IMR-90 (cell line): ENCODE measurements around the gene GTF2H3.

Source experiments
- NFE2L2 ChIP-seq: fragments of 150-350 bp; IDR thresholded peaks from 2 replicates; pipeline ENCODE4 v1.6.1; 2016; ENCODE audit warnings: low read depth, mild to moderate bottlenecking, low read length
- TF ChIP-seq, protein P1 (sequence below): conservative IDR thresholded peaks from 2 replicates; pipeline ENCODE4 v1.5.1; 2012; ENCODE audit warnings: mild to moderate bottlenecking, low read depth, low read length, improper control_type of control experiment

DNA sequence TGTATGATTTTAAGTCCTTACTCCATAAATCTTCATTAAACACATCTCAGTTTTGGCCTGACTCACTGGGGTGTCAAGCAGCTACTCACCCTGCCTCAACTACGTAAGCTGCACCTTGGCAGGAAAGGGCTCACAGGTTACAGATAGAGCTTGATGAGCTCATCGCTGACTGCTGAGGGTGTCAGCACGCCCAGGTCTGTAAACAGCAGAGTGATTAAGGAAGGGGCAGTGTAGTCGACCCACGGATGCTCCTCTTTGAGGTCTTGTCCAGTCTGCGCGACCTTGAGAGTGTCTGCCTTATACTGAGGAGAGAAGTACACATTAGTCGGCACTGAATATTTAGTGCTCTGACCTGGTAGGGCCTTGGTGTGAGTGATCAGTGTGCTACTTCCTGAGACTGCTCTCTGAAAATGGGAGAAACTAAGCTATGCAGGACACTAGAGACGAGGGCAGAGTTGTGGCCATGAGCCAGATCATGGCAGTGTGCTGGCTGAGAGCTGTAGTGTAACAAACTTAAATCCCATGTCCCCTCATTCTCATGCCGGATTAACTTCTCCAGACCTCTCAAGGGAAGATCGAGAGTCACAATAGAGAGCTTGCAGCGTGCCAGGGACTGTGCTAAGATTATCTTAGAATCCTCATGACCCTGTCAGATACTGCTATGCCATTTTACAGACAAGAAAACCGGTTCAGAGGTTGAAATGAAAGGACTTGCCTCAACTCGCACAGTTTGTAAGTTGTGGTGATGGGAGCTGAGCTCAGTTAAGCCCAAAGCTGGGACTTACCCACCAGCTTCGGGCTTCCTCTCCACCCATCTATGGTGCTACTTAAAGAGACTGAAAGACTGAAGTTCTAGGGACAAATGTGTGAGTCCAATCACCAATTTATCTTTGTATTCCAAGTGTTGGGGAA, 11.8 kb upstream of the GTF2H3 start:
- TF ChIP-seq NFE2L2: no peak
- TF ChIP-seq, protein P1, sequence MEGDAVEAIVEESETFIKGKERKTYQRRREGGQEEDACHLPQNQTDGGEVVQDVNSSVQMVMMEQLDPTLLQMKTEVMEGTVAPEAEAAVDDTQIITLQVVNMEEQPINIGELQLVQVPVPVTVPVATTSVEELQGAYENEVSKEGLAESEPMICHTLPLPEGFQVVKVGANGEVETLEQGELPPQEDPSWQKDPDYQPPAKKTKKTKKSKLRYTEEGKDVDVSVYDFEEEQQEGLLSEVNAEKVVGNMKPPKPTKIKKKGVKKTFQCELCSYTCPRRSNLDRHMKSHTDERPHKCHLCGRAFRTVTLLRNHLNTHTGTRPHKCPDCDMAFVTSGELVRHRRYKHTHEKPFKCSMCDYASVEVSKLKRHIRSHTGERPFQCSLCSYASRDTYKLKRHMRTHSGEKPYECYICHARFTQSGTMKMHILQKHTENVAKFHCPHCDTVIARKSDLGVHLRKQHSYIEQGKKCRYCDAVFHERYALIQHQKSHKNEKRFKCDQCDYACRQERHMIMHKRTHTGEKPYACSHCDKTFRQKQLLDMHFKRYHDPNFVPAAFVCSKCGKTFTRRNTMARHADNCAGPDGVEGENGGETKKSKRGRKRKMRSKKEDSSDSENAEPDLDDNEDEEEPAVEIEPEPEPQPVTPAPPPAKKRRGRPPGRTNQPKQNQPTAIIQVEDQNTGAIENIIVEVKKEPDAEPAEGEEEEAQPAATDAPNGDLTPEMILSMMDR: no peak
